Eye (tissue), 1 donor: Measurements from ENCODE around the gene RNF220.

Experiments
- DNase-seq: peaks from one replicate; pipeline ENCODE4 v3.0.0-alpha.2; 2015

The RNF220 gene

DNA sequence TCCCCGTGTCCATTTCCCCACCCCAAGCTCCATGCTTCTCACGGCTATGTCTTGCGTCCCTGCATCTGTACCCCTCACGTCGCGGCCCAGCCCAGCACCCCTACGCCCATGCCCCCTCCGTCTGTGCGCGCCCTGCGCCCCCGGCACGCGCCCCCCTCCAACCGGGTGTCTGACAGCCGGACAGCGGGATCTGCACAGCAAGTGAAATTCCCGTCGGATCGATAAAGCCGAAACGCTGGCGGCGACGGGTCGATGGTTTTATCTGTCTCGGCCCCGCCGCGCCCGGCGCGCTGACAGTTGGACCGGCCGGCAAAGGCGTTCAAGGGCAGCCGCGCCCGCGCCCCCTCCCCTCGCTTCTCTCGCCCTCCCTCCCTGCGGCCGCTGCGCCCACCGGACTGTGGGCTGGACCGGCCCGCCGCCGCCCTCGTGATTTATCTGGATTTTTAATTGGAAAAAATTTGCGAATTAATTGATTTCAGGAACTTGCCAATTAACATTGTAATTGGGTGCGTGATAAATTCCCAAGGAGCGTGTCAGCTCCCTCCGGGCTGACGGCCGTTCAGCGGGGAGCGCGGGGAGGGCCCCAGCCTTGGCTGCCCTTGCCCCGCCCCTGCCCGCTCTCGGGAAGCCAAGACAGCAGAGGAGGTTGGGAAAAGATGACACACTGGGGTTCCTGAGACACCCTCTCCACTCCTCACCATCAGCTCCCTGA lies 212.1 kb downstream of the RNF220 start:
- DNase-seq, result peak; percentile 81

DNA sequence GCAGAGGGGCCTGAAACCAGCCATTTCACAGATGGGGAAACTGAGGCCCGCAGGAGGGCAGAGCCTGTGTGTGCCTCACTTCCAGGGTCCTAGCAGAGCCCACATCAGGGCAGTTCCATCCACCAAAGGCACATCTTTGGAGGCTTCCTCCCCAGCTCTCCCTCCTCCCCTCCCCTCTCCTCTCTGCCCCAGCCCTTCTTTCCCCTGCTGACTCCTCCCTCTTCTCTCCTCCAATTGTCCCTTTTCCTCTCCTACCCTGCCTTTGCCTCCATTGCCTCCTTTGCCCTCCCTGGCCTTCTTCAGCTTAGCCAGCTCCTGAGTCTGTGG lies 212.6 kb downstream of the RNF220 start:
- no peak for DNase-seq

- peak; percentile 81 for DNase-seq
These were observed 214.3 kb downstream of the RNF220 start for GRCh38 chr1:44619261-44619900.

- DNase-seq, result no peak
These were observed 215.0 kb downstream of the RNF220 start for GRCh38 chr1:44620072-44620471.

- DNase-seq, result no peak
These were observed 216.8 kb downstream of the RNF220 start for GRCh38 chr1:44621841-44622286.

- DNase-seq, result no peak
These were observed 219.3 kb downstream of the RNF220 start for GRCh38 chr1:44624268-44624901.

GRCh38 chr1:44625348-44625747 lies 220.3 kb downstream of the RNF220 start:
- no peak for DNase-seq

DNA sequence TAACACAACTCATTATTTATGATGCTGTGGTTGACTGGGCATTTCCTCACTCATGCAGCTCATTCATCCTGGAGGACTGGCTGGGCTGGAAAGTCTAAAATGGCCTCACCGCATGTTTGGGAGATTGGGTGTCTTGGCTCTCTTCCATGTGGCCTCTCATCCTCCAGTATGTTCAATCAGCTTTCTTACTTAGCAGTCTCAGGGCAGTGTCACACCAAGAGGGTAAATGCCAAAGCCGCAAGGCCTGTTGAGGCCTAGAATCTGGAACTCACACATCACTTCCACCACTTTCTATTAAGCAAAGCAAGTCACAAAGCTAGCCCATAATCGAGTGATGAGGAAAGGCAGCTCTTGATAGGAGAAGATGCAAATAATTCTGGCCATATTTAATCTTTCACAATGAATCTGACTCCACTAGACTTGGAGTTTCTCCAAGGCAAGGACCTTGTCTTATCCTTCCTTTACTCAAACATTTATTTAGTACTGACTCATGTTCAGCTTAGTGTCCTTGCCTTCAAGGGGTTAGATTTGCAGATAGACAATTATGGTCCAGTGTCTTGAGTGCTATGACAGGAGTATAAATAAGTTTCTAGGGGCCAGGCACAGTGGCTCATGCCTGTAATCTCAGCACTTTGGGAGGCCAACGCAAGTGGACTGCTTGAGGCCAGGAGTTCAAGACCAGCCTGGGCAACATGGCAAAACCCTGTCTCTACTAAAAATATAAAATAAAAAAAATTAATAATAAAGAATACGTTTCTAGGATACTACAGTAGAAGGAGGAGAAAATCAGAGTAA lies 224.1 kb downstream of the RNF220 start:
- DNase-seq, result no peak

GRCh38 chr1:44630116-44630515 lies 225.1 kb downstream of the RNF220 start:
- DNase-seq, result no peak

DNA sequence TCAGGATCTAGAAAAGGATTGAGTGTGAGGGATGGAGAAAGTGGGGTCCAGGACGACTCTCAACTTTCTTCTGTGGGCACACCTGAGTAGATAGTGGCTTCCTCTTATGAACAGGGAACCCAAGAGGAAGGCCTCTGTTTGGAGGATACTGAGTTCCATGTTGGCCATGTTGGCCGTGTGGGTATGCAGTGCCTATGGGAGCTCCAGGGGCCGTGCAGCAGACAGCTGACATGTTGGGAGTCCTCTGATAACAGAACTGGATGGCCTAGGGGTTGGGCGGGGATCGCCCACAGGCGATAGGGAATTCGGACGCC lies 226.2 kb downstream of the RNF220 start:
- no peak for DNase-seq

- peak; percentile 95 for DNase-seq
These were observed 226.8 kb downstream of the RNF220 start for GRCh38 chr1:44631647-44632539.

- no peak for DNase-seq
These were observed 227.5 kb downstream of the RNF220 start for GRCh38 chr1:44632598-44632997.

GRCh38 chr1:44634606-44635189 lies 229.6 kb downstream of the RNF220 start:
- DNase-seq, result no peak

- DNase-seq, result no peak
These were observed 230.4 kb downstream of the RNF220 start for GRCh38 chr1:44635439-44635838.

- DNase-seq, result peak; percentile 61
These were observed 231.1 kb downstream of the RNF220 start for GRCh38 chr1:44636083-44636687.

DNA sequence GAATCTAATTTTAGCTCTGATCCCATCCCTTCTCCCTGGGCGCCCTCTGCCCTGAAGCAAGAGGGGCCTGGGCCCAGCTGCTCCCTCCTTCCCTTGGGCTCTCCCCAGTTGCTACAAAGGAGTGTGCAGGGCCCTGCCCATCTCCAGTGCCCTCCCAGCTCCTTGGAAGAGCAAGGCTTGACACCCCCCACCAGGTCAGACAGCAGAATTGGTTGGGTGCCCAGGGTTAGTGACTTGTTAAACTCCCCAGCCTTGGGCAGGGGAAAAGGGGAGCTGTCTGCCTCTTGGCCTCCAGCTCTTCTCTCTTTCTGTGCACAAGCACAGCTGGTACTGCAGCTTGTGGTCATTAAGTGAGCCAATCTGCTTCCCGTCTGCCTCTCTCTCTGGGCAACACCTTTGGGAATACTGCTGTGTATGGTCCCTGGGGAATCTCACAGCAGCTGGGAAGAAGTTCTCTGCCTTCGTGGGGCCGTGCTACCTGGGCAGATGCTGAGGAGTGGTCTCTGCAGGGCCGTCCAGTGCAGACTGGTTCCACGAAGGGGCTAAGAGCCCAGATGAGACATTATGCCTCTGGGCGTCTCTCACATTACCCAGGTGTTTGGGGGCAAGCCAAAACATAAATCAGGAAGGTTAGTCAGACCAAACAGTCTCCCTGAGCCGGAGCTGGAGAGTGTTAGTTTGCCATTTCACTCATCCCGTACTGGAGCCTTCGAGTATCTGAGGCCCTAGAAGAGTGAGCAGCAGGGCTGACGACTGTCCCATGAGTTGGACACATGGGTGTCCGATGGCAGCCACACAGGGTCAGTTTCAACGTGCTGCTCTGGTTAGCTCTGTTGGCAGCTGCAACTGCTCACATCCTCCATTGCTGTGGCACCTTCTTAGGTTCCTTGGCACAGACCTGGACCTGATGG lies 231.9 kb downstream of the RNF220 start:
- DNase-seq, result peak; percentile 72

GRCh38 chr1:44637702-44638411 lies 232.8 kb downstream of the RNF220 start:
- DNase-seq, result peak; percentile 92

DNA sequence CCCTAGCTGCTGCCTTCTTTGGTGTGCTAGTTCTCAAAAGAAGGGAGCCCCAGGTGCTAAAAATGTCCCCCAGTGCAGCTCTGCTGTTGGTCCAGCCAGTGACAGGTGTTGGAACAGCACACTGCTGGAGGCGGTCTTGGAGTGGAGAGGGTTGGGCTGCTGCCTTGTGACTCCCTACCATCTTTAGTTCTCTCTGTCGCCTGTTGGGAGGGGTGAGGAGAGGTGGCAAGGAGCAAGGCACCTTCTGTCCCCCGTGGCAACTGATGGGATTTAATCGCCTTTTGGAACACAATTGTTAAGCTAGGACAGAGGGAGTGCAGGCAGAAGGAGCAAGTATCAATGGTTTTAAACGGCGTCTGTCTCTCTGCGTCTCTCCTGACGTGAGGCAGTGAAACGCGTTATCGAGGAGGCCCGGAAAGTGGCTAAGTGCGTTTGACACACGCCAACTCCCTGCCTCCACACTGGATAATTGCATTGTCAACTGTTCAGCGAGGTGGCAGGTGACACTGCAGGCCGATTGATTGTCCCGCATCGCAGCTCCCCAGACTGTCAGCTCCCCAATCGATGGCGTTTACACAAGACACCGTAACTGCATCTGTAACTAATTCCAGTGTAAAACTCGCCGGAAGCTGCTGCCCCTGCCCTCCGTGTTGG lies 235.3 kb downstream of the RNF220 start:
- DNase-seq, result peak; percentile 68
